LHCN-M2 (cell line): ENCODE data around the gene AAK1. TPM values are rescaled to one million over a fixed set of nuclear protein-coding genes. Genes with fewer than 3 reads are reported as not detected.
"Not testable (repeated sequence)": the region's sequence is repeated elsewhere in the genome, so short reads cannot be mapped to it uniquely, and the experiment has no call there.

Experiments
- DNase-seq: peaks from one replicate; pipeline ENCODE4 v3.0.0-alpha.2; 2012; ENCODE audit warnings: low read depth
- total RNA-seq: library from RNA; depleted of rRNA; stranded (reverse); fragments of >200 nt; gene quantifications from 2 replicates; pipeline ENCODE4 v1.2.3, GENCODE V29; 2014

AAK1 gene
- total RNA-seq, 1 experiment from 2014 or later: 44.1 TPM

DNA sequence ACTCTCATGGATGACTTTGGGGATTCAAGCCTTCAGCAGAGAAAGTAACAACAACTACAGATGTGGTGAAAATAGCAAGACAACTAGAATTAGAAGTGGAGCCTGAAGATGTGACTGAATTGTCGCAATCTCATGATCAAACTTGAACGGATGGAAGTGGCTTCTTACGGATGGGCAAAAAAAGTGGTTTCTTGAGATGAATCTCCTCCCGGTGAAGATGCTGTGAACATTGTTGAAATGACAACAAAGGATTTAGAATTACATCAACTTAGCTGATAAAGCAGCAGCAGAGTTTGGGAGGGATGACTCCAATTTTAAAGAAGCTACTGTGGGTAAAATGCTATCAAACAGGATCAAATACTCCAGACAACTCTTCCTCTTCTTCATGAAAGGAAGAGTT is 43.1 kb downstream of the AAK1 start:
- DNase-seq: no peak

DNA sequence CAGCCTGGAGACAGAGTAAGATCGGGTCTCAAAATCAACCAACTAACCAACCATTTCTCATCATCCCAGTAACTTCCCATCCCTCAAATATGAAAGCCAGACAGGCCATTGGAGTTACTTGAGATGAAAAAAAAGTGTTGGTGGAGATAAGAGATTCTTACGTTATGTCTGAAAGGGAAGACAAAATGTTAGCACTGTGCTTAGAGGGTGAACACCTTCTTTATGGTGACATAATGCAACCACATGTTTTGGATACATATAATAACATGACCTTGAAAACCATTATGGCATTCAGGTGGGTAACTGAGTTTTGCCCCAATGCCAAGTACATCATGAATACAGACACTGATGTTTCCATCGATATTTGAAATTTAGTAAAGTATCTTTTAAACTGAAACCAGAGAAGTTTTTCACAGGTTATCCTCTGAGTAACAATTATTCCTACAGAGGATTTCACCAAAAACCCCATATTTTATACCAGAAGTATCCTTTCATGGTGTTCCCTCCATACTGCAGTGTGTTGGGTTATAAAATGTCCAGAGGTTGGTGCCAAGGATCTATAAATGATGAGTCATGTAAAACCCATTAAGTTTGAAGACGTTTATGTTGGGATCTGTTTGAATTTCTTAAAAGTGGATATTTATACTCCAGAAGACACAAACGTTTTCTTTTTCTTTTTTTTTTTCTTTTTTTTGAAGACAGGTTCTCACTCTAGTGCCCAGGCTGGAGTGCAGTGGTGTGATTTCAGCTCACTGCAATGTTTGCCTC is 45.5 kb downstream of the AAK1 start:
- DNase-seq: no peak

DNA sequence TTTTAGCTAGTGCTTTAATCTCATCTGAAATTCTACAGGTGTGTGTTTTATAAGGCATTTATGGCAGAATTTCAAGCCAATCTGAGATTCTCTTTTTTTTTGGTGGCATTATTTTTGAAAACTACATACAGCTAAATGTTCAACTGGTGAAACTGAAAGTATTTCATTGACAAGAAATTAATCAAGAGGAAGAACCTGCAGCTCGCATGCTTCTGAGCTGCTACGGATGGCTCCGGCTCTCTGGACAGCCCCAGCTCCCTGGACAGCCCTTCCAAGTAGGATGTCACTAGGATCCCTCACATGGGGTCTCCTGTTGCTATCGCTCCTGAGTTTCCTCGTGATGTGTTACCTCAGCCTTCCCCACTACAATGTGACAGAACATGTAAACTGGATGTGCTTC is 46.4 kb downstream of the AAK1 start:
- DNase-seq: no peak

DNA sequence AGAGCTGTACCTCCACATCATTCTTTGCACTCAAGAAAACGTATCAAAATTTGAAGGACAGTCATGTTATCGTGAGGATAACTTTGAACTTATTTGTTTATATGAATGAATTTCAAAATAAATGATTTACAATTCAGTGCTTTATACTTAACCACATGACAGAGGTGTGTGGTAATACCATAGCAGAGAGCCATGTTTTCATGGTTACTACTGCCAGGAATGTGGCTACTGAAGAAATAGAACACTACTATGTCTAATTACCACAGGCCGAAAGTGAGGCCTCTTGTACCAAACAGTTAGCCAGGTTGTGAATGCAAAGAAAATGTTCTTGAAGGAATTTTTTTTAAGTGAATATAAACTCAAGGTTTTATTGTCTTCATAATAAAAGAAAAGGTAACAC is 49.2 kb downstream of the AAK1 start:
- DNase-seq: peak; percentile 44

DNA sequence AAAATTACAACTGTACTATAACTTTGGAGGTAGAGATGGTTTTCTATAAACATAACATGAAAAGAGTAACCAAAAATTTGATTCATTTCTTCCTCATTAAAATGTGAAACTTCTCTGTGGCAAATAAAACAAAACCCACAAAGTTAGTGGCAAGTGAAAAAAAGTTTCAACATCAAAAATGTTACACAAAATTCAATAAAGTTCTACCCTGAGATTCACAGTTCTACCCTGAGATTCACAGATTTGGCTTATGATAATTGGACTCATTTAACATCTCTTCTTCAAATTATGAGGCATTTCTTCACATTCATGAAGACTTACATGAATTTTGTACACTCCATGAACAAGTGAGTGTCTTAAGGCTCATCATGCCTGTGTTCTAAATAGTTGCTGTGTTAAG is 51.0 kb downstream of the AAK1 start:
- DNase-seq: no peak

DNA sequence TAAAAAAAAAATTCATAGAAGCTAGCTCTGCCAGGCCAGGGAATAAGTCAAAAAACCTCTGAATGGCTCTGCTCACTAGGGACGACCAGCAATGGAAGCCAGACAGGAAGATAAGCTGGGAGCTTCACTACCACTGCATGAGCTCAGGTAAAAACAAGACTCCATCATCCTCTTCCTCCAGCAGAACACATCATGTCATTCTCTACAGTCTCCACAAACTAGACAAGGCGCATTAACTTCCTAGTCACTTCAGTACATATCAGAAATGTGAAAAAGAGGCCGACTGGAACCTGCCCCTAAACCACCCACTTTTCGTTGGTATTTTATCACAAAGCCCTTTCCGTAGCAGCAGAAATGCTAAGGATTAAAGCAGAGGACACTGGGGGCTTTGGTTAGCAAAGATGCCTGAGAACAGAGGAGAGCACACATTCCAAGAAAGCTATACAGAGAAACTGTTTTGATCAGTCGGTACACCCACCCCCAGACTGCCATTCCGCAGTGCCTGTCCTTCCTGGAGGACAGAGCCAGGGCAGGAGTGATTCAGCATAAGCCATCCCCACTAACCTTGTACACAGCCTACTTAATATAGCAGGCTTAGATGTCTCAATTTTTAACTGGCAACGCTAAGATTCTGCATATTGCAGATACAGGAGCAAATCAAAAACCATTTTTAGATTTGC is 53.4 kb downstream of the AAK1 start:
- no peak for DNase-seq

DNA sequence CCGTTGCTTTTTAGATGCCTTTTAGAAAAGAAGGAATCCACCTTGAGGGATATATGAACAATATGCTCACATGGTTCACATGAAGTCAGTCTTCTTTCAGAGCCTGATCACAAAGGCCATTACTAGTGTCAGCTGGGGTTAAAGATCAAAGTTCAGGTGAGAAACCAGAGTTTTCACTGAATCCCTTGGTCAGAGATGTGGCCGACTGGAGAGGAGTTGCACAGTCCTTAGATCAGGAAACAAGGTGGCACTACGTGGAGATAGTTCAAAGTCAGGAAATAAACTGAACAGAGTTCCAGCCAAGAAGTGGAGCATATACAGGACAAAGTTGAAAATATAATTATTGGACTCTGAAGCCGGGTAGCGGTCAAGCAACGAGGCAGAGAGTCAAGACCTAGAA is 54.6 kb downstream of the AAK1 start:
- DNase-seq: no peak

DNA sequence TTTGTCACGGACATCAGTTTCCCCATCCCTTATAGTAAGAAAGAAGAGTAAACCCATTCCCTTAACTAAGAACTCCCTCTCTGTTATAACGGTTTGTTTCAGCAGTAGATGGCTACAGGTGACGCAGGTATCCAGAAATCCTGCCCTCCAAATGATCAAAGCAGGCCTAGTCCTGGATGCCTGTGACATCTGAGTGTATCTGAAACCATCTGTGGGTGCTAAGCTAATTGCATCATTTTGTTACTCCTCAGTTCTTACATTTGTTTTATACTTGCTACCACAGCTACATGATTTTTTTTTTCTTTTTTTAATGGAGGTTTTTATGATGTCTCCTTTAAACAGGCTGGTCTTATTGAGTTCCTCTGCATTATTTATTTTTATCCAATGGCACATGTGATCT is 55.1 kb downstream of the AAK1 start:
- DNase-seq: no peak

DNA sequence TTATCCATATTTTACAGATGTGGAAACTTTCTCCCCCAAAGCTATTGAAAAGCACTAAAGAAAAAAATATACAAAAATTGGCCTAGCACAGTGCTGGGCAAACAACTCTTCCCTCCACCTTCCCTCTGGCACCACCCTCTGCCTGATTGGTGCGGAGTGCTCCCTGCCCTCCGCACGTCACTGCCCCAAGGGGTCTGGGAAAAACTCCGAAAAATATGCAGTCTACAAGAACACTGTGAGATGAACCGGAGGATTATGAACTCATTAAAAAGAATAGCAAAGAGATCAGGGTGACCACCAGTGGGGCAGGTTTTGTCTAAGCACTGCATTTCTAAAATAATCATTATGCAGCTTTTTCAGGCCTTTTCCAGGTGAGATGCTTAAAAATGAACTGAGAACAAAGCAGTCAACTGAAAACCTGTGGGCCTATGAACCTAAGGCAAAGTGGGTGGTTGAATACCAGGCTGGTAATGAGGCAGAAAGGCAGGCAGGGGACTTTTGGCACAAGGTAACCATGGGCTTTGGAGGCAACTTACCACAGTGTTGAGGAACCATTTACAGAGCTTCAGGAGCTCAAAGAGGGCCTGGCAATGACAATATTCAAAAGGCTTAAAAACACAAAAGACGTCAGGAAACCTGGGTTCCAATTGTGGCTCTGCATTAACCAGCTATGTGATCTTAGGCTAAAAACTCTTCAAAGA is 57.5 kb downstream of the AAK1 start:
- no peak for DNase-seq

DNA sequence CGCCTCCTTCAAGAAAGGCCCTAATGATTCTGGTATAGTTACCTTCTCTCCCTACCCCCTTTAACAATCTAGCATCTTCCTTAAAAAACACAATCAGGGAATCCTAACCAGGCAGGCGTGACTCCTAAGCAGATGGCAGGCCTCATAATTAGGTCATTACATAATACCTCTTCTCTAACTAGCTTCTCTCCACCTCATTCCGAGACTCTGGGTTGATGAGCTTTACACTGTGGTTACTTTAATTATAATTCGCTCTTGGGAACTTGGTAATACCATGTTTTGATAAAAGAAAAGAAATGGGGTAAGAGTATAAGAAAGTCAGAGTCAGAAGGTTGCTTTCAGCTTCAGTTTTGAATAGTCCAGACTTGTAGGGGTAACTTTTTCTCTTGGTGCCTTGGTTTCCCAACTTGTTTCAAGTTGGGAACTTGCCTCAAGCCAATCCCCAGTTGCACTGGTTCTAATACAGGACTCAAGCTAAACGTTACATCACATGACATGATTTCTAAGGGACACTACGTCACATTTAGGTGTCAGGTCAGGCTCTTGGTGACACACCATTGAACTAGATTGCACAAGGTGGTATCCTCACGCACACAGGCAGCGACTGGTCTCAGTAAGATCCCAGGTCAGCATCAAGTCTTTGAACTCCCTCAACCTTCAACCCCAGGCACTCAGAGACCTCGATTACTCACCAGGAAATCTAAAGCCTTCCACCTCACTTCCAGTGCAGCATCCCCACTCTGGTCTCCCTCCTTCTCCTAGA is 59.2 kb downstream of the AAK1 start:
- no peak for DNase-seq

DNA sequence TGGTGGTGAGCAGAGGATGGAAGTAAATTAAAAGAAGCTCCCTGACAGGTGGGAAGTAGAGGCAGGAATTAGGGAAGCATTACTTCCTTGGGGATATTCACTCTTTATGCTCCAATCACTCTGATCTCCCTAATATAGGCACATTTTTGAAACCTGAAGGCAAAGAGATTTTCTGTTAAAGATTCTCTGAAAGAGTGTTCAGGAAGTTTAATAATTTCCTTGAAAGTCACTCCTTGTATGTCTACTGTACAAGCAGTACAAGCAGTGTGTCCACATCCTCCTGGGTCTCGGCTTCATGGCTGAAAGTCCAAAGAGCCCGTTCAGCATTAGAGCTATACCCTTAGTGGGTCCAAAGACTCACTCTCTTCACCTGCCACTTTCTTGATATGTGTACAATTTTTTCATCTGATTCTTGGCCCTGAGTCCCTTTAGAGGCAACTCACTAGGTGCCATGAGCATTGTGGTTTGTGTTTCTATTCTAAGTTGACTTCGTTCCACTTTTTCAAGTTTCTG is 60.2 kb downstream of the AAK1 start:
- DNase-seq: no peak

DNA sequence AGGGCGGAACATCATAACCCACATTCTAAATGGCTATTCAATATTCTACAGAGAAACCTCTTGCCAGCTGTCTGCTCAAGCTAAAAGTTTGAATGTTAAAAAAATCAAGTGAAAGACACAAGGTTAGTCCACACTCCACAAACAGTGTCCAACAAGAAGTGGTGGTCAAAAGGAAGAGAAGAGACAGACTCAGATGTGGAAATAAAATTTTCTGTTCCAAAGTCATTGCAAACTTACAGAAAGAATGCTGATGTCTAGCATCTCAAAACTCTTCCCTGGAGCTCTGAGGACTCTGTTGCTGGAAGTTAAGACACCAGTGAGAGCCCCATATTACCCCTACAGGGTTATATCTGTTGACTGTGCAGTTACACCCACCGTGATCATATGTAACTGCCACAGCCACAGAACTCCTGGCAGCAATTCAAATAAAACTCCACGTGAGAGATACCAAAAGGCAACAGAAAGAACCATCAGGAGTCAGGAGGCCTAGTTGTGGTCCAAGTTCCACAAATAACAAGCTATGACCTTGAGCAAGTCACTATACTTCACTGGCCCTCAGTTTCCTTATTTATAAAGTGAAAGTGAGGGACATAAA is 60.9 kb downstream of the AAK1 start:
- DNase-seq: peak; percentile 19

DNA sequence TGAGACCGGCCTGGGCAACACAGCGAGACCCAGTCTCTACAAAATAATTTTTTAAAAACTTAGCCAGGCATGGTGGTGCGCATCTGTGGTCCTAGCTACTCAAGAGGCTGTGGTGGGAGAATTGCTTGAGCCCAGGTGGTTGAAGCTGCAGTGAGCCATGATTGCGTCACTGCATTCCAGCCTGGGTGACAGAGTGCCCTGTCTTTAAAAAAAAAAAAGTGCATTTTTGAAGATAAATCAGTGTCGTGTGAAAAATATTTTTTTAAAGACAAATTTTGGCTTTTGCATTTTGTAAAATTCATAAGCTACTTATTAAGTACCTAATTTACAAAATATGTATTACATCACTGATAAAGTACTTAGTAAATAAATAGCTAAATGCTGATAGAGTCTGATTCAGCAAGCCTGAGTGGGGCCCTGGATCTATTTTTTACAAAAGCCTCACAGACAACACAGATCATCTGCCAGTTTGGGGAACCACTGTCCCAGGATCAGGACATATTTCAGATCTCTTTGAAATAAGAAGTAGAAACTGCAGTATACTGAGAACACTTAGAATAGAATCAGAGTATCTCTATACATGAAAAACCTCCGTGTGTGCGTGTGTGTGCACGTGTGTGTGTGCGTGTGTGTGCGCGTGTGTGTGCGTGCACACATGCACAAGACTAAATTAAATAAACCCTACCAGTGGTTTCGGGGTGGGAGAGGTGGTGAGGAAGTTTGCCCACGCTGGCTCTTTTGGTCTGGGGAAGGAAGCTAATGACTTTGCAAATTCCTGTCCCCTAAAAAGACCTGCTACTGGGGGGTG is 61.6 kb downstream of the AAK1 start:
- peak; percentile 54 for DNase-seq

DNA sequence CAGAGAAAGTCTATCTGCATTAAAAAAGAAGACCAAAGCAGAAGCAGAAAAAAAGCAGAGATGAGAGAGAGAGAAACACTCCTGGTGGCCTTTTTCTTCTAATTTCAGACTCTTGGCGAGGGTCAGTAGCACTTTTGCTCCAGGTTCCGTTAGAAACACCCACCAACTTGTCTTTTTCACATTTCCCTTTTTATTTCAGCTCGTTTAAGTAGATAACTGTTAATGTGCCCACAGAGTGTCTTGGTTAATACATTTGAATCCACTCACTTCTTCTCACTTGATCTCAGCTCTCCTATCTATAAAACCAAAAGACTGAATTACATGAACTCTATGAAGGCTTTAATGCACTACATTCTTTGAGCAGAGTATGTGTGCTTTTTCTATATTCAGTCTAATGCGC is 63.1 kb downstream of the AAK1 start:
- DNase-seq: no peak

DNA sequence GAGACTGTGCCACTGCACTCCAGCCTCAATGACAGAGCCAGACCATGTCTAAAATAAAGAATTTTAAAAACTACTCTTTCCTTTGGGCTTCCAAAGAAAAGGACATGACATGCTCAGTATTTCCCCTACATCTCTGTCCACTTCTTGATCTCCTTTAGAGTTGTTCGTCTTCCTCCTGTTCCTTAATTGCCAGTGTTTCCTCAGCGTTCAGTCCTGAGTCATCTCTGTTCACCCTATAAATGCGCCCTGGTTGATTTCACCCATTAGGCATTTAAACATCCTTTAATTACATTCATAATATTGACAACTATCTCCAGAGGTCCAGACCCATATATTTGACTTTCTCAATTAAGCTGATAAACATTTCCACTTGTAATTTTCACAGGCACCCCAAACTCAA is 64.0 kb downstream of the AAK1 start:
- no peak for DNase-seq

DNA sequence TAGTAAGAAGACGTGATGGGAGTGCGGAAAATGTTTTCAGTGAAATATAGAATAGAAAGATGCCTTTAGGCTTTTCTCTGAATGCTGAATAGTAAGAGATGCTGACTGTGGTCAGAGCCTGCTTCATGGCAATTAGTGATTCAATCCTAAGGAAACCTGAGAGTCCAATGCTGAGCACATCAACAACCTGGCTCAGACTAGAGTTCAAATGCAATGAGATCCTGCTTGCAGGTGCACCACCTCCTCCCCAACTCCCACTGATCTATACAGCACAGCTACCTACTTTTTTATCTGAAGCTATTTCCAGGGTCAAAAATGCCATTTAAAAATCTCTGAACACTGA is 65.4 kb downstream of the AAK1 start:
- DNase-seq: peak; percentile 19

DNA sequence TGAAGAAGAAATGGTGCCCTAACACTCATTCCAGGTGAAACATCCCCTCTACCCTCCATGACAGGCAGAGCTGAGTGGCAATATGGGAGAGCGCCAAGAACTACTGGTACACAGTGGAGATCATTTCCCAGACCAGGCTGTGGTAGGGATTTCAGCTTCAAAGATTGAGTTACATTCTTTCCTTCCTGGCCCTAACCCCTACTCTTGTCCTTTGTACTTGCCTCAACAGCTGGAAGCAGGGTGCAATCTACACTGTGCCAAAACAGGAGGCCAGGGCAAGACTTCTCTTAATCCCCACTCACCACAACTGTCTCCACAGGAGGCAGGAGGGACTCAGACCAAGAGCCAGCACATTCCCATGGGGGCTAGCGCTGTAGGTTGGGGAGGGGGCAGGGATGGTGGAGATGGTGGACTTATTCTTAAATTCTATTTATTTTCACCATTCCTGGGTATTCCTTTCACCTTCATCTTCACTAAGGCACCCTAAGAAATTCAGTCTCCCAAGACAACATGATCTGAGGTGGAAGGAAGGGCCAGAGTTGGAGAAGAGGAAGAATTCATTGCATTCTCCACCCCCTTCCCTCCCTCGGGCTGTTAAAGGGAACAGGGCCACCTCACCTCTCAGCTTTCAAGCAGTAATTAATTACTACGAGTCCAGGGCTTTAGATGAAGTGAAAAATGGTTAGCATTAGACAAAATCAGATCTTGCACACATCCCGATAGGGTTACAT is 65.9 kb downstream of the AAK1 start:
- DNase-seq: peak; percentile 90

DNA sequence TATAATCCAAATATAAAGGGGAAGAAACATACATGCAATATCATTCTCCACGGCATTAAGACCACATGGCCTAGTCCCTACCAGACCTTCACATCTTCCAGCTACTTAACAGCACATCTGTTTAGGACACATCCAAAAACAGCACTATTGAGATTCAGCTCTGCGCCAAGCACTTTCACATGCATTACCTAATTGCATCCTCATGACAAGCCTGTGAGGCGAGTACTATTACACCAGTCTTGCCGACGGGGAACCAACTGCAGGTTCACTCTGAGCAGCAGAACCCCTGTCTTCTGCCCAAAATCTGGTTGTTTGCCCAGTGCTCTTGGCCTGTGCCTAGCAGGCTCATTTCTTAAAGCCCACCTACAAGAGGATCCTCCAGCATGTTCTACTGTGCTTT is 66.7 kb downstream of the AAK1 start:
- DNase-seq: no peak

DNA sequence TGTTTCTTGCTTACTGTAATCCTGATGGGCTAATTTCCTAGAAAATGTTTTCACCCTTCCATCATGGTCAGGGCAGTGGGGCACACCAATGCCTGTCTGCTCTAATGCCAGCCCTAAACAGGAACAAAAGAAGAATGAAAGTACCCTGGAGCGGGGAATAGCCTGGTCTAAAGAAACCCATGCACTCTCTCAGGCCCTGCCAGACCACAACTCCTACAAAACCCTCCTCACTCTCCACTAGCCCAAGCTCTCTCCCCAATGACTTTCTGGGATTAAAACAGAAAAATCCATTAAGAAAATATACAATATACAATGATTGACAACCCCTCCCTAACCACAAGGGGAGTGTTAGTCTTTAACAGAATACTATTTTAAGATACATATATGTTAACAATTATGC is 67.6 kb downstream of the AAK1 start:
- no peak for DNase-seq

DNA sequence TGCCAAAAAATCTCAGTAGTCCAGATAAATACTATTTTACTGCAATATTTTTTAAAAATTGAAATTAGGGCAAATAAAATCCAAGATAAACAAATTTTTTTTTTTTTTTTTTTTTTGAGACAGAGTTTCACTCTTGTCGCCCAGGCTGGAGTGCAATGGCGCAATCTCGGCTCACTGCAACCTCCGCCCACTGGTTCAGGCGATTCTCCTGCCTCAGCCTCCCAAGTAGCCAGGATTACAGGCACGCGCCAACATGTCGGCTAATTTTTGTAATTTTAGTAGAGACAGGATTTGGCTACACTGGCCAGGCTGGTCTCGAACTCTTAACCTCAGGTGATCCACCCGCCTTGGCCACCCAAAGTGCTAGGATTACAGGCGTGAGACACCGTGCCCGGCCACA is 68.2 kb downstream of the AAK1 start:
- not testable (repeated sequence) for DNase-seq
